ENCODE measurements around the gene RAD51B.

The RAD51B gene

DNA sequence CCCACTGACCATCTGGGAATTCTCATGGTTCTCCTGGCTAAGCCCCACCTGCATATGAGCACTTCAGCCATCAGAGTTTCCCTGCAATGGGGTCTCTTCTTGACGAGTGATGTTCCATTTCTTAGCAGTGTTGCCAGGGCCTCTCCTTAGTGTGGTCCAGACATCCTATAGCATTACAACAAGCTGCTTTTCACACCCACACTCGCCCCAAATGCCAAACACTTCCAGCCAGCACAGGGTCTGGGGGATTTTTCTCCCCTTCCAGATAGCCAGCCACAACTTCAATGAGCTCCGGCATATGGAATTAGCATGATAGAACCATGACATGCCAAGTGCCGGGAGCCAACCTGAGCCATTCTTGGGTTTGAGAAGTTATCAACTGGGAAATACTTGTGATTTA lies 705.9 kb downstream of the RAD51B start:
- DNase-seq: no peak

DNA sequence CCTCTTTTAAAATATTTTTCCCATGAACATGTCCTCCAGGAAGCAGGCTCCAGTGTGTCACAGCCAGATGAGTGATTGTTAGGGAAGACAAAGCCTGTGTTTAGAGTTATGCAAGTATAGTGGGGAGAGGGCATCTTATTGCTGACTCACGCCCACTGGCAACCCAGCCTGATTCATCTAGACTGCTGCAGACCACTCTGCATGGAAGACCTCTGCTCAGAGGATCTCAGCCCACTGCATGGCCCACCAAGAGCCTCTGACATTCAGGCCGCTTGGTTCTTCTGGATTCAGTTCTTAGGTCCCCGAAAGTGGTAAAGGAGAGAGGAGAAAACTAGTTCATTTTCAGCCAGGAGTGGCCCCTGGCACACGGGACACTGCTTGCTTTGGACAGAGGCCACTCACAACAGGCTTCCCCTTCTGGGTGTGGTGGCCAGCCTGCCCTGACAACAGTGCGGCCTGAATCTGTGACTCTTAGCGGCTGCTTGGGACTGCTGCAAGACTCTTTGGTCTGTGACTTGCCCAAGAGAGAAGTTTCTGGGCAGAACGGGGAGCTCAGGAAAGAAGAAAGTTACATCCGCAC lies 707.0 kb downstream of the RAD51B start:
- DNase-seq: no peak

DNA sequence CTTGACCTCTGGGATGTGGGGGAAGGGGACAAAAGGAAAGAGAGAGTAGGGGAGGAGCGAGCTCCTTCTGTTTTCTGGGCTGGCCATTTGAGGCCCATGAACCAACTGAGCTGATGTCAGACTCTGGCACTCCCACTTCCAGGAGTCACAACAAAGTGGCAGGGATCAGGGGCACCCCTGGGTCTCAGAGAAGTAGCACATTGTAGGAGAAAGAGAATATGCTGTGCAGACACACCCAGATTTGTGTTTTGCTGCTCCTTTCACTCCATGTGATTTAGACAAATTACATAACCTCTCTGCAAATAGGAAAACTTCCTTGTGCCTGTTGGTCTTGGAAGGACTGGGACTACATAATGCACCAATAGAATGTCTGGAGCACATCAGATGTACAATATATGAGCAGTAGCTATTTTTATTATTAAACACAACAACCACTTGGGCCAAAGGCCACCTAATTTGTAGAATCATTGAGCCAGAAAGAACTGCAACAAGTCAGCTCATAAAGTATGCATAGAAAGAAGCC lies 707.8 kb downstream of the RAD51B start:
- no peak for DNase-seq

DNA sequence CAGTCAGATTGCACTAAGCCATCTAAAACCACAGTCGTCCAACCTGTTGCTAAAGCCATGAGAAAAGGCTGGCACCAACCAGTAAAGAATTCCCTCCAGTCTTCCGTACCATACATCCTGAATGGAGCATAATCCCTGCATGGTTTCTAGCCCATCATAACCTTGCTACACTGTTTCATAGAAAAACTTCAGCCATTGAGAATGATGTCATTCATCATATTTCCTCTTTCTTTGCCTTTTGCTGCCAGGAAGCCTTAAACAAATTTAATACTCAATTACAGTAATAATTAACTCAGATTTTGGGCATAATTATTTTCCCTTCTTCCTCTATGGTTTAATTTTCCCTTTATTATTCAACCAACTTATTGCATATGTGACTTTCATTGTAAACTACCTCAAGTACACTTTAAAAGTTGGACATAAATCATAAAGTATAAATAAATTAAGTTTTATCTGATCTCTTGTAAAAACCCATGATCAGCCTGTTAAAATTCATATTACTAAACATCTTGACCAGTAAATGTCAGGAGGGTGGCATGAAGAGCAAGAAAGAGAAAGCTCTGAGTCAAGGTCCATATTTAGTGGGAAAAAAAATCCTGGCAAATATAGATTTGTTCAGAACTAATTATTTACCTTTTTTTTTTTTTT lies 708.6 kb downstream of the RAD51B start:
- no peak for DNase-seq

DNA sequence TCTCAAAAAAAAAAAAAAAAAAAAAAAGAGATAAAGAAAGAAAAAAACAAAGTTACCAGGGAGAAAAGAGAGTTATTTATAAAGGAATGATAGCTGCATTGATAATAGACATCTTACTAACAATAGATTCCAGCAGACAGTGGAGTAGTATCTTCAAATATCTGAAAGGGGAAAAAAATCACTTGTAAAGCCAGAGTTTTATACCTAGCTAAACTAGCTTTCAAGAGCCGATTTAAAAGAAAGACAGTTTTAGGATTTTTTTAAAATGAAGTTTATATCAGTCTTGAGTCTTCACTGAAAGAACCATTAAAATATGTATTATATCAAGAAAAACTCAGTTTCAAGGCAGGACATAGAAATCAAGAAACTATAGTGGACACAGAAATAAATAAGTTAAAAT lies 710.9 kb downstream of the RAD51B start:
- DNase-seq: no peak

DNA sequence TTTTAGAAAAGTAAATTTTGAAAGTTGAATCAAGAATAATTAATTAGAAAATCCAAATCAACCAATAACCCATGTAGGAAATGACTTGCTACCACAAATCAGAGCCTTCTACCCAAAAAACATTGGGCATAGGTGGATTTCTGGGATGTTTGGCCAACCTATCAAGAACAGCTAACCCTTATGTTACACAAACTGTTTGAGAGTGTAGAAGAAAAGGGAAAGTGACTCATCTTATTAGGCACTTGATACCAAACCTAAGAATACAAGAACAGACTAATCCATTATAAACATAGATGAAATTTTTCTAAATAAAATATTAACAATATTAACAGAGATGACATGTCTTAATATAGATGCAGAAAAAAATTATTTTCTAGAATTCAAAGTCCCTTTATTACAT lies 712.9 kb downstream of the RAD51B start:
- DNase-seq: no peak

DNA sequence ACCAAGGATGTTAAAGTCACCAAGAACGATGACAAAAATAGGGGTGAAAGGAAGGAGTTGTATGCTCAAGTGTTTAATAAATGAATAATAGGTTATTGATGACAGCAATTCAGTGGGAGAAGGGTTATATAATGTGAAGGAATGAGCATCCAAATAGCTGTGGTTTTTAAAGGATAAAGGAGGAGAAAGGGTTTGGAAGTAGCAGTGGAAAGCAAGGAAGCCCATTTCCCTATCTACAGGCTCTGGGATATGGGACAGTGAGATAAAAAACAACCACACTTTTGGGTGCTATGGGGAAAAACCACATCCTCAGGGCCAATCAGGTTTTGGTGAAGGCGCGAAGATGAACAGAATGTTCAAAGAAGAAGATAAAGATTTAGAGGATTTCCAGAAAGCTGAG lies 714.7 kb downstream of the RAD51B start:
- no peak for DNase-seq

DNA sequence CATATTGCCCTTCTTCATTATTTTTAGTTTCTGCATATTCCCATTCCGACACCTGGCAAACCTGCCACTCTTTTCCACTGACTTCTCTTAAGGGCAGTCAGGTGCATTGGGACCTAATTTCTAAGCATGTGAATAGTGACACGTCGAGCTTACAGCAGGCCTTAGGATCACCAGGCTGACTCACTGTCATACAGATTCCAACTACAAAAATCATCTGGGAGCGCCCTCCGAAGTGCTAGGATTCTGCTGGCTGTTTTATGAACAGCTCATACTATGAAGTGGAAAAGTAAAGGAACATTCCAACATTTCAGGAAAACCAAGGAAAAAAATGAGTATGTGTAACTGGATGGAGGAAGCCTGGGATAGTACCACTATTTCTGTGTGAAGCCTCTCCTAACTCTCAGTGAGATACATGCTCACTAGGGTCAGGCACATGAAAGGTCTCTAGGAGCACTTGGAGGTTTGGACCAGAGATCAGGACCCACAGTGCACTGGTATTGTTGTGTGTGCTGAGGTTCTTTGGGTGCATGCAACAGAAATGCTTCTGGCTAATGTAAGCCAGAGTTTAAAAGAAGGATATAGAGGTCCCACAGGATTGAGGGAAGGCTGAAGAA lies 715.9 kb downstream of the RAD51B start:
- no peak for DNase-seq

DNA sequence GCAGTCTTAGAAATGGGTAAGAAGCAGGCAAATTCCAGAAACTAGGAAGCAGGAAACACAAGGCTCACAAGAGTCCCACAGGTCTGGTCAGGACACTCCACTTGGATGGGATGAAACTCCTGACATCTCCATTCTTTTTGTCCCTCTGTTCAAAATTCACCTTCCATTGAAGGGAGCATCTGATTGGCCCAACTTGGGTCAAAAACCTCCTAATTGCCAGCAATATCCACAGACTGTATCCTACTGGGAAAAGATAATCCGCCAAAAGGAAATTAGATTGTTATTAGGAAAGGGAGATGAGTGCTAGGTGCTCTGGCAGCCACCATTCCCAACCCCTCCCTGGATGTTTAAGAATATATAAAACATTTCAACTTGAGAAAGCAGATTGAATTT lies 716.4 kb downstream of the RAD51B start:
- DNase-seq: no peak

DNA sequence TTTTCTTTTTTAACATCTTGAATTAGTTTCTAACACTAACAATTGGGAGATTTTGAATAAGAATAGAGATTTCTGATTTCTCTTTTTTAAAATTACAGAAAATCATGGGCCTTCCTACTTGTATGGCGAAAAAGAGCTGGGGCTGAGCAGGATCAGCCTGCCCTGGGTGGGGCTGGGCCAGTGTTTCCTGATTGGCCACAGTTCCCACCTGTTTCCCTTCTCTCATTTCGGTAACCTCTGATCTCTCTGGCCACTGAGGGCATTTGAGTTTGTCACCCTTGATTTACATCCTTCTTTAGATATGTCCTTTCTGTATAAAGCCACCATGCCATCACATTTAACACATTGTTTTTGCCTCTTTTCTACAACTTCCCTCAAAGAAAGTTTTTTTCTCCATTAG lies 719.1 kb downstream of the RAD51B start:
- DNase-seq: no peak

DNA sequence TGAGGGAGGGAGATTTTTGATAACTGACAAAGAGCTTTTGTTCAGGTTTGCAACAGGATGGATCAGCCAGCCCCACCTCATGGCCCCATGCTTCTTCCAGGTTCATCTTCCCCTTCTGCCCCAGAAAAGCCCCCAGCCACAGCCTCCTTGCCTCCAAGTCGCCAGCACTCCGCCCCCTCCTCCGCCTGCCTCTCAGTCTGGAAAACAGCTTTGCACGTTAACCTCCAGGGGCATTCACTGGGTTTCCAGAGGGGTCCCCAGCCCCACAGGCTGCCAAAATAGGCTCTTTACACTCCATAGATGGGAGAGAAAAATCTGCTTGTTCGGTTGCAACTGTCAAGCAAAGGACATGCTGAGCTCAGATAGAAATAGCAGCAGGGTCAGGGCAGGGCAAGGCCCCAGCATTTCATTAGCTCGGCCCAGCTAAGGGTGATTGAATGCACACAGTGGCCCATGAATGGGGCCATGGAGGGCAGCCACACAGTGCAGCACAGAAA lies 719.7 kb downstream of the RAD51B start:
- no peak for DNase-seq

DNA sequence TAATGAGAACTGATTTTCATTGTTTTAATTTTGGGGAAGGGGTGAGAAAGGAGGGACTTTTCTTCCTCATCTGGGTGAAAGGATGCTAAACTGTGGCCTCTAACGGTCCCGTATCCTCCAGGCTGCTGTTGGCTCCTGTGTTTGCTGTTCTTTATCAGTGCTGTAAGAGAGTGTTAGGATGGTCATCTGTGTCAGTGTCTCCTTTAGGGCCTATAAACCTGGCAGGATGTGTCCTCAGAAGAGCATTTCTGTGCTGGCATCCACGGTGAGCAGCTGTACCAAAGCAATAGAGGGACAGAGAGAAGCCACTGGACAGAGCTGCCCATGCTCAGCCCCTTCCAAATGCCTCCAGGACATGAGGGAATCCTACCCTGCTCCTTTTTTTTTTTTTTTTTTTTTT lies 720.2 kb downstream of the RAD51B start:
- no peak for DNase-seq

DNA sequence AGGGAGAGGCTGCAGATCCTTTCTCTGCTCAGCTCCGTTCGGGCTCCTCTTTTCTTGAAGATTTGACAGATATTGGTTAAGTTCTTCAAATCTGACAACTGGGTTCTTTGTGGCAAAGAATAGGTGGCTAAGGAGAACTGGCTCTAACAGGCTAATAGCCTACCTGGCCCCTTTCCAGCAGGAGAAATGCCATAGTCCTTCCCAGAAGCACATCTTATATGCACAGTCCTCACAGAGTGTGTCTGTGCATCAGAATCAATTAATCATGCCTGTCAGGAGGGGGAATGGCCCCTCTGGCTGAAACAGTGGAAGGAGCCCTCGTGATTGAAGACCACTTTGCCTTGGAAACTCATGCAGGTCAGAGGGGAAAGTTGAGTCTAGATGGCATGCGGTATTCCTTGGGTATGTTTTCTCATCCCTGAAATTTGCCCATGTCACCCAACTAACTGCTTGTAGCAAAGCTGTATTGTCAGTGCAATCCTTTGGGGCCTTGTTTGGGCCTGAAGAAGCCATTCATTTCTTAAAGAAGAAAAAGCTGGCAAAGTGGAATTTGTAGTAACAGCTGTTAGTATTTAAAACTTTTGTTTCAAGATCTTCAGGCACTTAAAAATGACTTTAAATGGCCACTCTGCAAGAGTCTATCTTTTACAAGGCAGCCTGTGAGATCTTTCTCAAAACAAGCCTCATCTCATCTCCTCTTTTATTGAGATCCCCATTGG lies 721.8 kb downstream of the RAD51B start:
- no peak for DNase-seq

DNA sequence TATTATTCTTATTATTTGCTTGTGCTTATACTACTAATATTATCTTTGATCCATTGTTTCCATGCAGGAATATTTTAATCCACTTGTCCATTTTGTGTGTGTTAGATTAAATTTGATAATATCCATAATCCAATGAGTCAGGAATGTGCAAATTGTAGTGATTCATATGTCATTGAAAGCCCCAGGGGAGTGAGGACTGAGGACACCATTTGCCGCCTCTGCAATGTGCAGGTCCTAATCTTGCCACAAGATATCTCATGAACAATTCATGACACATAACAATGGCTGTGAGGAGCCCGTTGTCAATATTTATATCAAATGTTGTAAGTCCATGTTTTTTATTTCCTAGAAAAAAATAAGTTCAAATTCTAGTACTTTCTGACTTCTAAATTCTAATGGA lies 722.8 kb downstream of the RAD51B start:
- DNase-seq: no peak

DNA sequence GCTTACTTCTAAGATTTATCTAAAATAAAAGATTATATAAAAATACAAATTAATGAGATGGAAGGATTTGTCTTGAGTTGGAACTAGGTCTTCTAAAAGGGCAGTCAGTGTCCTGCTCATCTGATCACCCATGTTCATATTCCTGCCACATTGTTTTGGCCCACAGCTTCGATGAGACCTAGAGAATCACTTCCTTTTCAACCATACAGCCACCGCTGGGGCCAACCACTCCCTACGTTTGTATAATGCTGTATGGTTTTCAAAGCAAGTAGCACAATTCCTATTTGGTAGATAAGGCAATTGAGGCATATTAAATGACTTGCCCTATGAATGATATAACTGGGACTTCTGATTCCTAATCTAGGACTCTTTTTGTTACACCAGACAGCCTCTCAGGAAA lies 723.9 kb downstream of the RAD51B start:
- no peak for DNase-seq

DNA sequence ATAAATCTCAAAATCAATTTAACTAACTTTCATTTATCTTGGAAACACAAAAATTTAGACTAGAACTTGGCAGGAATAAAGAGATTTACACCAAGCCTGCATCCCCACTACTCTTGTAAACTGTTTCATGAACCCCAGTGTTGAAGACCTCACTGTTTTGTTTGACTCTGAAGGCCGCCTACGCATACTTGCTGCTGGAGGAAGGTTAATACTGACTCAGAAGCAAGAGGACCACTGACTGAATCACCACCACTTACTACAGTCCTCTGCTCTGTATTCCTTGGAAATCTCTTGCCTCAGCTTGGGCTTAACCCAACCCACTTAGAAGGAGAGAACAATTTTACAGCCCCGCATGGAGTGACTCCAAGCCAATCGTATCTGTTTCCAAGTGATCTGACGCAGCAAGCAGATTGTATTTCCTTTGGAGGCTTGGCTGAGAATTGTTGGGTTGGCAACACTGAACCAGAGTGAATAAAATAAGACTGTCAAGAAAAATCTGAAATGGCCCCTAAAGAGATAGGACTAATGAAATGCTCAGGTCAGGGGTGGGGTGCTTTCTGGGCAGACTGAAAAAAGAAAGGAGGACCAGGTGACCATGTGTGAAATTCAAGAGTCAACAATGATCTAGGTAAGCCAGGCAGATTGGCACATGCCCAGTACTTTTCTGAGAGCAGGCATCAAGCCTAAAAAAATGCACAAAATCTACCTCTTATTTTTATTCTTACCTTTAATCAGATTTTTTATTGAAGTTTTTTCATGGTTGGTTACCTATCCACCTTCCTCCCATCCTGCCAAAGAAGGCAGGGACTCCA lies 724.7 kb downstream of the RAD51B start:
- DNase-seq: no peak

DNA sequence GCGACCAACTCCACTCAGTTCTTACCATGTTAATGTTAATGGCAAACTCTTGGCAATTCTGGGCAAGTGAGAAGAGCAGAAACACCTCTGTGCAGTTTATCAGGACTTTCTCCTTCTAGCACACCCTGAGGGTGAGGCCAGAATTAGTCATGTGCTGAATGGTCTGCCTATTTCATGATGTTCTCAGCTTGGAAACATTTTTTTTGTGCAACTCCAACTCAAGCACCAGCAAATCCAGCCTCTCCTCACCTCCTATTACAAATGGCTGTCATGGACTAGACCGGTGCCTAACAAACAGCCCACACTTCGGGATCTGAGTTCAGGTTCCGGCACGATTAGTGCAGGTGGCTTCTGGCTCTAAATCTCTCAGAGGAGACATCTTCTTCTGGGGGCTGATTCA lies 727.3 kb downstream of the RAD51B start:
- no peak for DNase-seq

DNA sequence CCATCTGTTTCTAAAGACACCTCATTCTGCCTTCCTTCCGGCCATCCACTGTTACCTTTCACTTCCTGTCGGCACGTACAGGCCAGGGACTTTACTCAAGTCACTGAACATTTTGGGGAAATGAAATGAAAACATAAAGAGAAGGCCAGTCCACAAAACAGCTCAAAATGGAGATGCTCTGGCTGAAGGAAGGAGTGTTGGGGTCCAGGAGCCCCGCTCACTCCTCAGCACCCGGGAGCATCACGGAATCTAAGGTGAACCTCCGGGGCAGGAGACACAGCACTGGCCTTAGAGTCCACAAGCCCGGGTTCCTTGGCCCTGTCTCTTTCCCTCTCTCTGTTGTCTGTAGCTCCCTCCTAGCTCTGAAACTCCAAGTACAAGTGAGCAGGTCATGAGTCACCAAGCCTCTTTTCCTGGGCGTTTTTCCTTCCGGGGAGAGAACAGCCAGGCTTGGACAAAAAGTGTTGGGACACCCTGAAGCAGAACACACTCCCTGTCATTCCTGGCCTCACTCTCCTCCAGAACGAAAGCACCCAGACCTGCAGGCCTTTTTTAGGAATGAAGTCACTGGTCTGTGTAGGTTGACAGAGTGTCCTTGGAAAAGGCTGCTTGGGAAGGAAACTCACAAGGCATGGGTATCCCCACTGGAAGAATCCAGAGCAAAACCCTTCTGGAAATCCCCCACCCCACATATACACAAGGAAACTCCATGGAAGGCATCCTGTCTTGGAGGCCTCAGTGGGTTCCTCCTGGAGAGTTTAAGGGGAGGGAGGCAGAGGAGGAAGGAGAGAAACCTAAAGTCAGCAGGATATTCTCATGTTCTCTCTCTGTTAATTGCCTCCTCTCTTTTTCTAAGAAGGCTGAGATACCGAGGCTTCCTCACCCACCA lies 728.0 kb downstream of the RAD51B start:
- no peak for DNase-seq

DNA sequence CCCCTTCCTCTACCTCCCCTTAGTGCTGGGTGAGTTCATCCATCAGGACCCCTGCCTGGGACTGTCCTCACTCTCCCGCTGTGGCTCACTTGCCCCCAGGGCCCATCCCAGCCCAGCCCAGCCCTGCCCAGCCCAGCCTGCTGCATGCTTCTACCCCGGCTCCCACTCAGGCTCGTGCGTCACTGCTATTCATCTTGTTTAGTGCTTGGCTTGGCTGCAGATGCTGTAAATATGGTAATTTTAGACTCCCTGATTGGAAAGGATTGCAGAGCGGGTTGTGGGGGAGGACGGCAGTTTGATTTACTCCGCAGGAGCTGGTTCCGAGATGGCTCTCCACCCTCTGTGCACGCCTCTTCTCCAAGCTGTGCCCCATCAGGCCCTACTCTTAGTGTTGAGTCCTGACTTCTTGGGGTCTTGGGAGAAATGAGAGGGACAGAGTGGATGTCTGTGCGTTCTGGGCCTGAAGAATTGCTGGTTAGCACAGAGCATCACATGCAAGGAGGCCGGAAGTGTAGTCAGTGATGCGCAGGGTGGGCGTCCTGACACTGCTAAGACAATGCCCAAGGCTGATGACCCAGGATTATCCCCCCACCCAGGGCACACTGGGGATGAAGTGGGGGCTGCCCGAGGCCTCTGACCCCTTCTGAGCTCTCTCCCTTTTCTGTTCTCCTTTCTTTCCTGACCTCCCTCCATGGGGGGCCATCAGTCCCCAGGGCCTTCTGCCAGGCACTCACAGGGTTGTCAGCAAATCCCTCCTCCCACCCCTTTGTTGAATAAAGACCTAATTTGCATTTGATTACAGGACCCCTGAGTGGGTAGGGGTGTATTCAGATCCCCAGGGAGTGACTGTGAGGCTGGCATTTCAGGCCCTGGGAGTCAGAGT lies 728.9 kb downstream of the RAD51B start:
- no peak for DNase-seq

DNA sequence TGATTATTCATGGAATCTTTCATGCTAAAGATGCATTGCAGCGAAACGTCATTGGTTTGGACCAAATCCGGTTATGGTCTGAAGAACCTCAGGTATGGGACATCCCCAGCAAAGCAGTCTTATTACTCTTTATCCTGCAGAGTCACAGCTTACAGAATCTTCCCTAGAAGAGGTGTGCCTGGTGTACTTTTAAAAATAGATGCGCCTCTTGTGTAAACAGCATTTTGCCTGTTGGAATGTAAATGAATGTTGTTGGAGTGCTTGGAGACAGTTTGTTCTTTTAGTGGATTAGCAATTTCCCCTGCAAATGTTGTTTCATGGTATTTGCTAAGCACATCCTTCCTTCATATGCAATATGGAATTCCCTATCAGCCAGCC lies 730.7 kb downstream of the RAD51B start:
- no peak for DNase-seq
